Measurements from ENCODE around the gene PGLYRP2.

- TF ChIP-seq CTCF (IDR thresholded peaks at IDR 0.05) (no peak), POLR2A (IDR thresholded peaks at IDR 0.05) (no peak), POLR2AphosphoS5 (IDR thresholded peaks at IDR 0.05) (no peak)
Measured at GRCh38 chr19:15431396-15432017, 47.8 kb downstream of the PGLYRP2 start.
